Sigmoid colon (tissue), 7 donors: ENCODE results near the gene NPHP4. TPM values are rescaled to one million over a fixed set of nuclear protein-coding genes. Genes with fewer than 3 reads are reported as not detected.

Experiments used
- DNase-seq: peaks from one replicate; pipeline ENCODE4 v3.0.0-alpha.2; 2019
- H3K27ac ChIP-seq, 4 donors: fragments of 200-600 bp; sonication (generic); one replicate each; pipeline ENCODE4 v1.5.1; 2016 to 2019; ENCODE audit warnings: mild to moderate bottlenecking in 1 of 4
- H3K27me3 ChIP-seq, 3 donors: fragments of 200-600 bp; sonication (generic); one replicate each; pipeline ENCODE4 v1.5.1; 2019; ENCODE audit warnings: mild to moderate bottlenecking in 1 of 3
- H3K36me3 ChIP-seq, 4 donors: fragments of 200-600 bp; sonication (generic); one replicate each; pipeline ENCODE4 v1.5.1; 2016 to 2019
- H3K4me1 ChIP-seq, 4 donors: fragments of 200-600 bp; sonication (generic); one replicate each; pipeline ENCODE4 v1.5.1; 2017 to 2019
- H3K4me3 ChIP-seq, 4 donors: fragments of 200-600 bp; sonication (generic); one replicate each; pipeline ENCODE4 v1.5.1; 2017 to 2019; ENCODE audit warnings: mild to moderate bottlenecking in 2 of 4, moderate library complexity in 1 of 4
- H3K9me3 ChIP-seq, 4 donors: fragments of 200-600 bp in 3 of 4; sonication (generic) in 3 of 4; one replicate each; pipeline versions ENCODE4 v1.5.1 to v1.6.1; 2013 to 2019
- EP300 ChIP-seq, 4 donors: sonication (generic); formaldehyde crosslinking; IDR thresholded peaks; one replicate each; pipeline ENCODE4 v1.6.1; 2017; ENCODE audit warnings: antibody characterized with exemption in 4 of 4
- POLR2A ChIP-seq, 2 donors: fragments of 450-650 bp; IDR thresholded peaks; one replicate each; pipeline ENCODE4 v1.6.1; 2016; ENCODE audit warnings: antibody characterized with exemption in 2 of 2, mild to moderate bottlenecking in 2 of 2, moderate library complexity in 2 of 2
- POLR2AphosphoS5 ChIP-seq, 4 donors: sonication (generic); formaldehyde crosslinking; IDR thresholded peaks; one replicate each; pipeline ENCODE4 v1.6.1; 2017; ENCODE audit warnings: antibody characterized with exemption in 4 of 4
- WGBS, 2 donors: extraction: QIAGEN DNeasy Blood & Tissue Kit; methylation state at CpG; one replicate each; pipeline ENCODE4 v1.1.7; 2013; 5-methylcytosine and 5-hydroxymethylcytosine counted together
- intact Hi-C: fragments of 100-400 bp; cut with DNase I; formaldehyde crosslinking; loops from one replicate; pipeline ENCODE4 v1.15.1; 2023
- polyA plus RNA-seq, 3 donors: library from polyadenylated mRNA; stranded (reverse); fragments of 200-250 nt; gene quantifications; one replicate each; pipeline ENCODE4 v1.2.3, GENCODE V29; 2013
- total RNA-seq, 4 donors: library from RNA; depleted of rRNA; stranded (reverse); fragments of >200 nt; gene quantifications; one replicate each; pipeline ENCODE4 v1.1.0, GENCODE V29; 2016
- TF ChIP-seq, protein P1 (sequence below), 4 experiments: fragments of 450-650 bp in 3 of 4; fragments of 200-600 bp in 1 of 4; IDR thresholded peaks; one replicate each; pipeline ENCODE4 v1.5.1; 2016 to 2019; ENCODE audit warnings: antibody characterized with exemption in 4 of 4, mild to moderate bottlenecking in 3 of 4, moderate library complexity in 2 of 4
- donor health status: healthy with polysubstance abuse.
- donor health status: Bipolar disorder and iron deficiency.
- donor health status: healthy.

NPHP4 gene
- total and polyA plus RNA-seq, 7 donors = 0.60 to 12.2 (median 5.7) TPM

GRCh38 chr1:5944154-5944842 is 47.9 kb downstream of the NPHP4 start:
- 92% methylated on average over 27 of the region's 27 CpGs for WGBS, 2 donors
- intact Hi-C loops = no loop called here
- H3K4me1 ChIP-seq = no peaks in the 10 kb centered on the region
- H3K4me3 ChIP-seq = no peak overlapping the region
- H3K27ac ChIP-seq = no peak overlapping the region
- H3K36me3 ChIP-seq = peaks cover 0 to 41% (median 14%) of the 10 kb centered on the region in 4 donors
- H3K27me3 ChIP-seq = no peaks in the 10 kb centered on the region
- no peaks in the 10 kb centered on the region for H3K9me3 ChIP-seq
- TF ChIP-seq EP300 (IDR thresholded peaks at IDR 0.05) (no peak), POLR2A (IDR thresholded peaks at IDR 0.05) (no peak), POLR2AphosphoS5 (IDR thresholded peaks at IDR 0.05) (no peak)
- TF ChIP-seq, protein P1, sequence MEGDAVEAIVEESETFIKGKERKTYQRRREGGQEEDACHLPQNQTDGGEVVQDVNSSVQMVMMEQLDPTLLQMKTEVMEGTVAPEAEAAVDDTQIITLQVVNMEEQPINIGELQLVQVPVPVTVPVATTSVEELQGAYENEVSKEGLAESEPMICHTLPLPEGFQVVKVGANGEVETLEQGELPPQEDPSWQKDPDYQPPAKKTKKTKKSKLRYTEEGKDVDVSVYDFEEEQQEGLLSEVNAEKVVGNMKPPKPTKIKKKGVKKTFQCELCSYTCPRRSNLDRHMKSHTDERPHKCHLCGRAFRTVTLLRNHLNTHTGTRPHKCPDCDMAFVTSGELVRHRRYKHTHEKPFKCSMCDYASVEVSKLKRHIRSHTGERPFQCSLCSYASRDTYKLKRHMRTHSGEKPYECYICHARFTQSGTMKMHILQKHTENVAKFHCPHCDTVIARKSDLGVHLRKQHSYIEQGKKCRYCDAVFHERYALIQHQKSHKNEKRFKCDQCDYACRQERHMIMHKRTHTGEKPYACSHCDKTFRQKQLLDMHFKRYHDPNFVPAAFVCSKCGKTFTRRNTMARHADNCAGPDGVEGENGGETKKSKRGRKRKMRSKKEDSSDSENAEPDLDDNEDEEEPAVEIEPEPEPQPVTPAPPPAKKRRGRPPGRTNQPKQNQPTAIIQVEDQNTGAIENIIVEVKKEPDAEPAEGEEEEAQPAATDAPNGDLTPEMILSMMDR (IDR thresholded peaks at IDR 0.05) = no peak
- no peak for DNase-seq

GRCh38 chr1:5943343-5944124 is 48.7 kb downstream of the NPHP4 start:
- Histone ChIP-seq H3K36me3 (peaks cover 0 to 41% (median 14%) of the 10 kb centered on the region in 4 donors), H3K4me1 (no peaks in the 10 kb centered on the region), H3K27me3 (no peaks in the 10 kb centered on the region), H3K4me3 (no peak overlapping the region), H3K9me3 (no peaks in the 10 kb centered on the region), H3K27ac (no peak overlapping the region)
- no peak for TF ChIP-seq POLR2A (IDR thresholded peaks at IDR 0.05)
- no peak for TF ChIP-seq EP300 (IDR thresholded peaks at IDR 0.05)
- no peak for TF ChIP-seq POLR2AphosphoS5 (IDR thresholded peaks at IDR 0.05)
- TF ChIP-seq, protein P1 (IDR thresholded peaks at IDR 0.05) = no peak
- intact Hi-C loops = no loop called here
- WGBS, 2 donors = 91 to 92% methylated on average over 11 of the region's 11 CpGs
- no peak for DNase-seq

- Histone ChIP-seq H3K27ac (no peak overlapping the region), H3K27me3 (no peaks in the 10 kb centered on the region), H3K4me1 (no peaks in the 10 kb centered on the region), H3K36me3 (peaks cover 0 to 32% (median 10%) of the 10 kb centered on the region in 4 donors), H3K4me3 (no peak overlapping the region), H3K9me3 (no peaks in the 10 kb centered on the region)
- intact Hi-C loops = no loop called here
- 95 to 97% methylated on average over 7 of the region's 7 CpGs for WGBS, 2 donors
- DNase-seq = no peak
- TF ChIP-seq POLR2AphosphoS5 (IDR thresholded peaks at IDR 0.05) = no peak
- TF ChIP-seq POLR2A (IDR thresholded peaks at IDR 0.05) = no peak
- TF ChIP-seq, protein P1 (IDR thresholded peaks at IDR 0.05) = no peak
Measured at GRCh38 chr1:5941671-5942070, 50.6 kb downstream of the NPHP4 start.

DNA sequence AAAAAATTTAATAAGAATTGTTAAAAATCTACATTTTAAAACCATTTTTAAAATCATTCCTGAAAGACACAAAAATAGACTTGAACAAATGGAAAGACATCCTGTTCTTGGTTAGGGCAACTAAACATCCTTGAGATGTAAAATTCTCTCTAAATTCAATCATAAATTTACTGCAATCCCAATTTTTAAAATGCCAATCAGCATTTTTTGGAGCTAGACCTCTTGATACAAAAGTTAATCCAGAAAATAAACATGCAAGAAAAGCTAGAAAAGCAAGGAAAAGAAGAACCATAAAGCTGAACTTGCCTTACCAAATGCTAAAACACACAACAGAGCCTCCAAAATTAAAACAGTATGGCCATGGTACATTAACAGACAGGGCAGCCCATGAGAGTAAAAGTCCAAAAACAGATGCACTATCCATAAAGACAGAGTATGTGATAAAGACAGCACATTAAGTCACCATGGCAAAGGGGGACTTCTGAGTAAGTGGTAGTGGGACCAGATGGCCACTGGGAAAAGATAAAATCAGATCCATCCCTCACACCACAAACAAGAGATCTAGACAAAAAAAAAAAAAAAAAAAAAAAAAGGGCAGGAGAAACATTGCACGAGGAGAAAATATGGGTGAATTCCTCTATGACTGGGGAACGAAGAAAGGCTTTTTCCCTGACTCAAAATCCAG is 51.4 kb downstream of the NPHP4 start:
- Histone ChIP-seq H3K27ac (no peak overlapping the region), H3K4me1 (no peaks in the 10 kb centered on the region), H3K4me3 (no peak overlapping the region), H3K27me3 (no peaks in the 10 kb centered on the region), H3K36me3 (peaks cover 0 to 24% (median 4%) of the 10 kb centered on the region in 4 donors), H3K9me3 (no peaks in the 10 kb centered on the region)
- 98% methylated on average over 2 of the region's 2 CpGs for WGBS, 2 donors
- intact Hi-C loops = no loop called here
- TF ChIP-seq, protein P1 (IDR thresholded peaks at IDR 0.05) = no peak
- TF ChIP-seq EP300 (IDR thresholded peaks at IDR 0.05) (no peak), POLR2AphosphoS5 (IDR thresholded peaks at IDR 0.05) (no peak), POLR2A (IDR thresholded peaks at IDR 0.05) (no peak)
- no peak for DNase-seq
